AG20443 (cell line): ENCODE data around the gene TBC1D23.
"Not testable (repeated sequence)": the region's sequence is repeated elsewhere in the genome, so short reads cannot be mapped to it uniquely, and the experiment has no call there.

Experiments
- DNase-seq: peaks from one replicate; pipeline ENCODE4 v3.0.0; 2012; ENCODE audit warnings: low spot score, mixed read lengths

TBC1D23 gene

DNA sequence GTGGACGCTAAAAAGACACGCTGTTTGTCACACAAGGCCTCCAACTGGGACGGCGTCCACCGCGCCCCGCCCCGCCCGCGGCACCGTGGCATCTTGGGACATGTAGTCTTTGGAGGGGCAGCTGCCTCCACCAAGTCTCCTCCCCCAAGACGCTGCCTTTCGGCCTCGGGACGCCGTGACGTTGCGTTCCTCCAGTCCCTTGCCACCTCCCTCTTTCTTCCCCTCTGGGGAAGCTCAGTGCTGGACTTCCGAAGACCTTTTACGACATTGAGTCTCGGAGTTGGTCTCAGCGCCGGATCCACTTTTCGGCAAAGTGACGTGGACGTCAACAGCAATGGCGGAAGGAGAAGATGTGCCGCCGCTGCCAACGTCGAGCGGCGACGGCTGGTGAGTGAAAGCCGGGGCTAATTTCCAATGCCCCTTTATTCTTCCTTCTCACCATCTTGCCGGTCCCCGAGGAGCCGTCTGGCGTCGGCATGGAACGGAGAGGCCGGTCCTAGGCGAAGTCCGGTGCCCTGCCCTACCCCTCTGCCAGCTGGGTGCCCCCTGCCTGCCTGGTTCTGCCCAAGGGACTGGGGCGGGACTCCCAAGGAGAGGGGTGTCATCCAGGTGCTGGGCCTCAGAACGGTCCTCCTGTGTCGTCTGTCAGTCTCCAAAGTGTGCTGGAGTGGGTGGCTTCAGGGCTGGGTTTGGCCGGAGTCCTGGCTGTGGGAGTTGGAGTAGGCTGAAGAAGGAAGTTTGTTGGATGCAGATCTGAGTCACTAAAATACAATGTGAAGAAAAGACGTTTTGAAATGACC, at the start of gene TBC1D23:
TBC1D23 (plus strand) TSS at position 308 of the 800 bp plus-strand sequence; CDS start at position 335, 27 bp downstream.
- DNase-seq: peak; percentile 97

DNA sequence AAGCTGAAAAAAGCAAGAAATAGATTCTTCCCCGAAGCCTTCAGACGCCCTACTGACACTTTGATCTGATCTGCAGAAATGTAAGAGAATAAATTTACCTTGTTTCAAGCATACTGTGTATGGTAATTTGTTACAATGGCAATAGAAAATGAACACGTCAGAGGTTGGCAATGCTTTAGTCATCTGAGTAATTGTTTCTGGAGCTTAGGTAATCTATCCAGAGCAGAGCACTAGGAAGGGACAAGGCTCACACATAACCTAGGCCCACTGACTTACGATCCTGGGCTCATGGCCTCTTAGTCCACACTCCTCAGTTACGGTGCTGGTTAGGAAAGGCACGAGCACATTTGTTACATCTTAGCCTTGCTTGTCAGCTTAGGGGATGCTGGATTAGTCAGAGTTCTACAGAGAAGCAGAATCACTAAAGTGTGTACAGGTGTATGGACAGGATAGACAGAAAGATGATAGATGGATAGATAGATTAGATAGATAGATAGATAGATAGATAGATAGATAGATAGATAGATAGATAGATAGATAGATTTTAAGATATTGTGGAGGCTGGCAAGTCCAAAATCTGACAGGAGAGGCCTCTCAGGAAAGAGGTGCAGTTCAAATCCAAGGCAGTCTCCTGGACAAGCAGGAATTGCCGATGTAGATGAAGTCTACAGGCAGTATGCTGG, 46.8 kb upstream of the TBC1D23 start:
- DNase-seq: peak; percentile 39

DNA sequence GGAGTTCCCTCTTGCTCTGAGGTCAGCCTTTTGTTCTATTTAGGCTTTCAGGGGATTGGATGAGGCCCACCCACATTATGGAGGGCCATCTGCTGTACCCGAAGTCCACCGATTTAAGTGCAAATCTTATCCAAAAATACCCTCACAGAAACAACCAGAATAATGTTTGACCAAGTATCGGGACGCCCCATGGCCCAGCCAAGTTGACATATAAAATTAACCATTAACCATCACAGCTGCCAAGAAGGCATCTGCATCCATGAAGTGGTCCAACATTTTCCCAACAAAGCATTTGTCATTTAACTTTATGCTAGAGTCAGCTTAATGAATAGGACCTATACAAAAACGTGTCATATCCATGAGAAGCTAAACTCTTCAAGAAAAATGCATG, 46.2 kb upstream of the TBC1D23 start:
- DNase-seq: no peak

DNA sequence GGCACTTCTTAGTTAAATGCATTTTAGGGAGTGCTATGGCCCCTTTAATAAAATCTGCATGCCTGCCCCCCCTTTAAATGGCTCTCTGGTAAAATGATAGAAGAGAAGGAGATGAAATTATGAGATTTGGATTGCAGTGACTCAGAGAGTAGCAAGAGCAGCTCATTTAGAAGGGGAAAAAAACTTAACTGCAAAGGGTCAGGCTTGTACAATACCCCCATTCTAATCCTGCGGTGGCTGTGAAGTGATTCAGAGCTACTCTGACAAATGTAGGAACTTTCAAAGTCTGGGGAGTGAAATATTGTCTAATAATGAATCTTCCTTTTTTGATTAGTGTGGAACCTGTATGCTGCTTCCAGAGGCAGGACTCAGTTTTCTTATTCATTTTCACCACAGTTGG, 44.1 kb upstream of the TBC1D23 start:
- peak; percentile 21 for DNase-seq

DNA sequence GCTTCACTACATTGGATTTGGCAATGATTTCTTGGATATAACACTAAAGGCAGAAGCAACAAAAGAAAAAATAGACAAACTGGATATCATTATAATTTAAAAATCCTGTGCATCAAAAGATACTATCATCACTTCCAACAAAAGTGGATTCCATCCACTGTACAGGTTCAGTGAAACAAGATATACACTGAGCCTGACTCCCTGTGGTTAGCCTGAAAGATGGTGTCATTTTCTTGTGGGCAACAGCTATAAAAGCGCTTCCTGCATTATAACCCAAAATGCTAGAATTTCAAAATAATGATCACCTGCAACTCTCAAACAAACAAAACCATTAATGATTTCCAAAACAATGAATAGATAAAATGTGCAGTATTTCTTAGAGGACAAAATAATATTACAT, 39.6 kb upstream of the TBC1D23 start:
- no peak for DNase-seq

DNA sequence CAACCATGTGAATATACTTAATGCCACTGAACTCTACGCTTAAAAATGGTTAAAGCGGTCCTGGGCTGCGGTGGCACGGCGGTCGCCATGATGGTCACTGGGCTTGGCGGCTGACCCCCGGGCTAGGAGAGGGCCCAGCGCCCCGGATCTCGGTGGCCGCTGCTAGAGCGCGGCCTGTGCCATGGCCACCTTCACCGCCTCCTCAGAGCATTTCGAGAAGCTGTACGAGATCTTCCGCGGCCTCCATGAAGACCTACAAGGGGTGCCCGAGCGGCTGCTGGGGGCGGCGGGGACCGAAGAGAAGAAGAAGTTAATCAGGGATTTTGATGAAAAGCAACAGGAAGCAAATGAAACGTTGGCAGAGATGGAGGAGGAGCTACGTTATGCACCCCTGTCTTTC, 35.6 kb upstream of the TBC1D23 start:
- DNase-seq: no peak

DNA sequence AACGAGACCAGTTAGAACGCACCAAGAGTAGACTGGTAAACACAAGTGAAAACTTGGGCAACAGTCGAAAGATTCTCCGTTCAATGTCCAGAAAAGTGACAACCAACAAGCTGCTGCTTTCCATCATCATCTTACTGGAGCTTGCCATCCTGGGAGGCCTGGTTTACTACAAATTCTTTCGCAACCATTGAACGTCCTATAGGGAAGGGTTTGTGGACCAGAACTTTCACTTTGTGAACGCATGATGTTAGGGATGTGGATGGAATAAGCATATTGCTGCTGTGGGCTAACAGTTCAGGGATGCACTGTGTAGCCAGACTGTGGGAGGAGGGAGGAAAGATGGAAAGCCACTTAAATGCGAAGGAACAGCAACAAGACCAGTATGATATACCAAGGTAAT, 34.9 kb upstream of the TBC1D23 start:
- DNase-seq: no peak

DNA sequence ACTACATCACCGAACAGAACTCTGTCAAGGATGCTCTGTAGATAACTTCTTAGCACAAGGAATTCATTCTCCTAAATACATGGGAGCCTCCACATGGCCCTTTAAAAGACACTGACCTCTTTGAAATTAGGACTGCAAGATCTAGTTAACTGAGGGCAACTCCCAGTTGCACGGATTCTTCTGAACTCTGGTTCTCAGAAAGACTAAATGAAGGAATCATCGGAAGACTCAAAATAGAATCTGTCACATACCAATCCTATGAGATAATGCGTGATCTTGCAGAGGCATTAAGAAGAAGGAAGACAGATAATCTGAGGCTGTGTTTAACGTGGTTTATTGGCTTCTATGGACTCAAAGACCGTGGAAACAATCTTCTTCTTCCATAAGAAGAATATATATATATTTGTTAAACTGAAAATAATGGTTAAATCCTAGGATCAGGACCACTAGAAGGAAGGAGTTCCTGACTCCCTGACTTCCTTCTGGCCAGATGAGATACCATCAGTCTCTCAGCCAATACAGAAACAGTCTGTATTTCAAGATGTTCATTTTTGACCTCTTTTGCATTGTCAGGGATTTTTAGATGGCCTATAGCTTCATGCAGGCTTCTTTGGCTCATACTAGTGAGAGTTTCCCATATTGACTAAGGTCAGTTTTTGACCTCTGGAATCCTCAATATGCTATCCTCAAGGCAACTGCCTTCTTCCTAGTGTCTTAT, 33.9 kb upstream of the TBC1D23 start:
- peak; percentile 68 for DNase-seq

DNA sequence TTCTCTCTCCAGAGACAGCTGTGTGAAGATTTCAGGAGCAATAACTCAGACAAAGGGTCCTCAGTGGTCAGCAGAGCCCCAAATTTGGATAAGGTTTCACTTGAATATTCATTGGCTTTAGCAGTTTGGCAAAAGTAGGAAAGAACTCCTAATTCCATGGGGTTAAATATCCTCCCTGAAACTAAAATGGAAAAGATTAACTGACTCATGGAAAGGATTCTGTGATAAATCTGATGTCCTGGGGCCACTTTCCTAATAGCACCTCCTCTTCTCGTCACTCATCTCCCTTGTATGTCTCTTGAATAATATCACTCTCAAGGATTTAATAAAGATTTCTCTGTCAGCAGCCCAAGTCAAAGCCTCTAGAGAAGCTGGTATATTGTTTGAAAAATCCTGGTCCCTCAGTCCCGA, 33.3 kb upstream of the TBC1D23 start:
- DNase-seq: no peak

DNA sequence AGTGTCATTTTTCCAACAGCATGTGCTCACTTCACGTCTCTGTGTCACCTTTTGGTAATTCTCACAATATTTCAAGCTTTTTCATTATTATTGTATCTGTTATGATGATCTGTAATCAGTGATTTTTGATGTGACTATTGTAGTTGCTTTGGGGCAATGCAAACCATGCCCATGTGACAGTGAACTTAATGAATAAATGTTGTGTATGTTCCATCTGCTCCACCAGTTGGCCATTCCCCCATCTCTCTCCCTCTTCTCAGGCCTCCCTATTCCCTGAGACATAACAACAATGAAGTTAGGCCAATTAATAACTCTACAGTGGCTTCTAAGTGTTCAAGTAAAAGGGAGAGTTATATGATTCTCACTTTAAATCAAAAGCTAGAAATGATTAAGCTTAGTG, 32.5 kb upstream of the TBC1D23 start:
- no peak for DNase-seq

DNA sequence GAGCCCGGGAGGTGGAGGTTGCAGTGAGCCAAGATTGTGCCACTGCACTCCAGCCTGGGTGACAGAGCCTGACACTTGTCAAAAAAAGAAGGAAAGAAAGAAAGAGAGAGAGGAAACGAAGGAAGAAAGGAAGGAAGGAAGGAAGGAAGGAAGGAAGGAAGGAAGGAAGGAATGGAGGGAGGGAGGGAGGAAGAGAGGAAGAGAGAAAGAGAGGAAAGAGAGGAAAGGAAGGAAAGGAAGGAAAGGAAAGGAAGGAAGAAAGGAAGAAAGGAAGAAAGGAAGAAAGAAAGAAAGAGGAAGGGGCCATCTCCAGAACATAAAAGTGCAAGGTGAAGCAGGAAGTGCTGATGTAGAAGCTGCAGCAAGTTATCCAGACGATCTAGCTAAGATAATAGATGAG, 31.6 kb upstream of the TBC1D23 start:
- DNase-seq: not testable (repeated sequence)

DNA sequence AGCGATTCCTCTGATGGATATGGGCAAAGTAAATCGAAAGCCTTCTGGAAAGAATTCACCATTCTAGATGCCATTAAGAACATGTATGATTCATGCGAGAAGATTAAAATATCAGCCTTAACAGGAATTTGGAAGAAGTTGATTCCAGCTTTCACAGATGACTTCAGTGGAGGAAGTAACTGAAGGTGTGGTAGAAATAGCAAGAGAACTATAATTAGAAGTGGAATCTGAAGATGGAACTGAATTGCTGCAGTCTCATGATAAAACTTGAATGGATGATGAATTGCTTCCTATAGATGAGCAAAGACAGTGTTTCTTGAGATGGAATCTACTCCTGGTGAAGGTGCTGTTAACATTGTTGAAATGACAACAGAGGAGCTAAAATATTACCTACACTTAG, 30.1 kb upstream of the TBC1D23 start:
- no peak for DNase-seq

DNA sequence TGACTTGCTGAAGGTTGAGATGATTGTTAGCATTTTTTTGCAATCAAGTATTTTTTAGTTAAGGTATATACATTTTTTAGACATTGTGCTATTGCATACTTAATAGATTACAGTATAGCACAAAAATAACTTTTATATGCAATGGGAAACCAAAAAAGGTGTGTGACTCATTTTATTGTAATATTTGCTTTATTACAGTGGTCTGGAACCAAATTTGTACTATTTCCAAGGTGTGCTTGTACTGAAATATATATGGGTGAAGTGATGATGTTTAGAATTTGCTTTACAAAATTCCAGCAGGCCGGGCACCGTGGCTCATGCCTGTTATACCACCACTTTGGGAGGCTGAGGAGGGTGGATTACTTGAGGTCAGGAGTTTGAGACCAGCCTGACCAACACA, 29.1 kb upstream of the TBC1D23 start:
- DNase-seq: no peak

DNA sequence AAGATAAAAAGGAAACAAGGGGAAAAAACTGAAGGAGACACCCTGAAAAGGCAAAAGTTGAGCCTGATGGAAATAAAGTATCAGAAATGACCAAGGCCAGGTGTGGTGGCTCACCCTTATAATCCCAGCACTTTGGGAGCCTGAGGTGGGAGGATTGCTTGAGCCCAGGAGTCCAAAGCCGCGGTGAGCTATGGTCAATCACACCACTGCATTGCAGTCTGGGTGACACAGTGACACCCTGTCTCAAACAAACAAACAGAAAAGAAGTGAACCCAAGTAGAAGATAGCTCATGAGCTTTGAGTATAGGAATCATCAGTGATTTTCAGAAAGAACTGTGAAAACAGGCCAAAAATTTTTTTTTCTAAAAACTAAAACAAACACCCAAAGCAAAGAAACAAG, 26.4 kb upstream of the TBC1D23 start:
- no peak for DNase-seq

DNA sequence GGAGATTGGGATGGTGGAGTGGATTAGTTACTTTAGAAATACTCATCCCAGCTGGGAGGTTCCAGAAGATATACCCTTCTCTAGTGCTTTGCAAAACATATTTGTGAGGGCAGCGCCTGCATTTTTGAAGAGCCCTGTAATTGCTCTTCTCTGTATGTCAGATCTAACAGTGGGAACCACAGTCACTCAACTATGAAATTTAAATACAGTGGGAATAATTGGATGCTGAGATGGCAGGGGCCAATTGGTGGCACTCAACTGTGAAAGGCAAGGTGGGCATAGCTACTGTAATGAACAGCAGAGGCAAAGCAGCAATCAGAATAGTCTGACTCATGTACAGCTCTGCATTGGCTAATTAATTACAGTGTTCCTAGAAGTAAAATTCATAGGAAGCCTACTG, 22.2 kb upstream of the TBC1D23 start:
- DNase-seq: no peak

DNA sequence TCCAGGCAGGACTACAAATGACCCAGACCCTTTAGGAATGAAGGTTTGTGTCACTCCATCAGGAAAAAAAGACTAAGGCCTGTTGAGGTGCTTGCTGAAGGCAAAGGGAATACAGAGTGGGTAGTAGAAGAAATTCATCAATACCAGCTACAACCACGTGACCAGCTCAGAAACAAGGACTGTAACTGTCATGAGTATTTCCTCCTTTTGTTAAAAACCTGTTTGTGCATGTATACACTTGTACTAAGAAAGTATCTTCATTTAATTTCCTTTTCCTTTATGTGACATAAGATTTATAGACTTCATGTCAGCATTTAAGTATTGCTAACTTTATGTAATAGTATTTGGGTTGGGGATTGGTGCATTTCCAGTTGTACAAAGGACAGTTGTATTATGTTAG, 18.3 kb upstream of the TBC1D23 start:
- not testable (repeated sequence) for DNase-seq

DNA sequence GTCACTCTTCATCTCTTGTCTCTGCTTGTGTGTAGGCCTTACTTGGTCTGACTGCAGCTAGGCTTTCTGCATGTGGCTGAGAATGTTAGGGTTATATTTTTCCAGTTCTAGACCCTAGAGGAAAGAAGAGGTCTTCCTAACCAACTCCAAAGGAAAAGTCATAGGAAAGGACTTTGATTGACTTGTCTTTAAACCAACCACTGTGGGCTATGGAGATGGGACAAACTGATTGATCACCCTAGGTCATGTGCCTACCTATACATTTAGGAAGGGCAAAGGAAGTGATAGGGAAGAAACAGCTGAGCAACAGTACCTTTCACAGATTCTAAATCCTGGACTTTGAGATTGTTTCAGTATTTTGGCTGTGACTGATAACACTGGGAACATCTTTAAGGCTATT, 16.5 kb upstream of the TBC1D23 start:
- no peak for DNase-seq

DNA sequence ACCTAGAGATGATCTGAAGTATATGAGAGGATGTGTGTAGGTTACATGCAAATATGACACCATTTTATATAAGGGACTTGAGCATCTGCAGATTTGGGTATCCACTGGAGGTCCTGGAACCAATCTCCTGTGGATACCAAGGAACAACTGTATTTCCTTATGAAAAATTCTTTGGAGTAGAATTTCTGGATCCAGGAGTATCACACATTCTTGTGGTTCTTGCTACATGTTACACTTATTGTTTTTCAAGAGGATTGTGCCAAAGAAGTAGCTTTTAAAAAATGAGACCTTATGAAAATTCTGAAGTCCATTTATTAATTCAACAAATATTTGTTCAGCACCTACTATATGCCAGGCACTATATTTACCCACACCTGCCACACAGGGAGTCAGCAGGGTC, 15.7 kb upstream of the TBC1D23 start:
- DNase-seq: peak; percentile 23

DNA sequence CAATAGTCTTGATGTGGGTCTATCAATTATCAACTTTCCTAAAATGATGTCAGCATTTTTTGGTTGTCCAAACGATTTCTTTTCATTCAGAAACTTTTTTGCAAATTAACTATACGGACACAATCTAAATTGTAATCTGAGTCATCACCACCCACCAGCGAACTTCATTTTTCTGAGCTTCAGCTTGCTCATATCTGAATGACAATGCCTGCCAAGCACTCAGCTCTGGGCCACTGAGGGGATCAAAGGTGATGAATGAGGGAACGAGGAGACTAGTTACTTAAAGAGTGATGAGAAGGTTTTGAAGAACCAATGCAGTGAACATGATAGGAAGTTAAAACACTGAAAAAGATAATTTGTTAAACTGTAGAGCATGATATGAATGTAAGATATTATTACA, 14.9 kb upstream of the TBC1D23 start:
- no peak for DNase-seq

DNA sequence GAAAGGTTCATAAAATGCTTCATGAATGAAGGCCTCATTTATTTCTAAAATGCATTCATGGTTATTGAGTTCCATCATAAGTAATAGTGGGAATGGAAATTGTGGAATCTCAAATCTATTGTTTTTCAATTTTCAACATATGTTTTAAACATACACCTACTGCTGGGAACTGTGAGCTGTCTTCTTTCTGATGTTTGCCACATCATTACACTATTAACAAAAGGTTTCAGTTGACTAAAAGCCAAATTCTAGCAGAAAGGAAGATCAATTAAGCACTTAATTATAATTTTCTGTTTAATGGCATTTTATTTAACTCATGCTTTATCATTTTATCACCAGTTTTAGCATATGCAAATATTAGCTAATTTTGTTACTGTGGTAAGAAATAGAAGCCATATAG, 13.8 kb upstream of the TBC1D23 start:
- no peak for DNase-seq

DNA sequence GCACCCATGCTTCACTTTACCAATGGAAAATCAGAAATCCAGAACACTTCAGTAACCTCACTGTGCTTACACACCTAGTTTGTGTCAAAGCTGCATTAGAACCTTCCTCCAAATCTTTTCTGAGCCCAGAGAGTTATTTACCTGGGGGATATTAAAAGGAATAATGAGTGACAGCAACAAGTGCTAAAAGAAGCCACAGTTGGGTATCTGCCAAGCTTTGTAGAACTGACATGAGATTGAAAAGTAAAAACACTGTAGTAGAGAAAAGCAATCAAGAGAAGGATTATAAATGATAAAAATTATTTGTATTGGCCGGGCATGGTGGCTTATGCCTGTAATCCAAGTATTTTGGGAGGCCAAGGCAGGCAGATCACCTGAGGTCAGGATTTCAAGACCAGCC, 8.8 kb upstream of the TBC1D23 start:
- no peak for DNase-seq

DNA sequence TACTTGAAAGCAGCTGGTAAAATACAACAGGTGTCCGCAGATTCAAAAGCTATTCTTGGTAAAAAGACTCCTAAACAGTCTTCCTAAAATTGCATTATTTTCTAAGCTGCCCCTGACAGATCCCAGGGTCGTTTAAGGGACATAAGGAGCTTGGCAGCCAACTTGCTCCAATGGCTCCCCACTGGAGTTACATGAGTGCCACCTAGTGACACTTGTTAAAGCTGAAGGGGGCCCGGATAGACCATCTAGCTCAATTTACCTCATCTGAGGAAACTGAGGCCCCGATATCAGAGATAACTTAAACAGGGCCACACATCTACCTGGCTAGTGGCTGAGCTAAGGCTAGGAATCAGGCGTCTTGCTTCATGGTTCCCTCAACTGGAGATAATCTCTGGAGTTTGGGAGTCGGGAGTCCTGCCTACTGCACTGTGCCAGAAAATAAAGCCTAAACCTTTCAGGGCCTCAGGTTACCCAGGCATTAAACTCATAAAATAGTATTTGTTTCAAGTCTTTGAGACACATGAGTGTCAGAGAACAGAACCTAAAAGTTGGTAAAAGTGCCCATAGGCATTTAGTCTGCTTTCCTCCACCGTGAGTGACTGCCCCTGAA, 6.5 kb upstream of the TBC1D23 start:
- DNase-seq: peak; percentile 71

DNA sequence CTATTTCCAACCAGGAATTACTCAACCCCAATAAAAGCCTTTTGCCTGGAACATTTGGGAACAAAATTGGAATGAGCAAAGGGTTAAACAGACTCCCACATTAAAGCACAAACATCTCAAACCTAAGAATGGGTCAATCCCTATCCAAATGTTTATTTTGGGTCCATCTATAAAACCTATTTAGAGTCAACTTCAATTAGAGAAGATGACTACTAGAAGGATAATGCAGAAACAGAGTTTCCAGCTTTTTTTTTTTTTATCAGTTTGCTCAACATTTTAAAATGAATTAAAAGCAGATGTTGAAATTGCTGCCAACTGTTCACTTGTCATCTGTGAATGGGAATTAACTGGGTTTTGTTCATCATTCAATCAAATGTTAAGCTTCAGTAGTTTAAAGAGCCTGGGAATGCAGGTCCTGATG, 4.1 kb upstream of the TBC1D23 start:
- peak; percentile 15 for DNase-seq
